ENCODE results near the gene NFE2L3. TPM values are rescaled to one million over a fixed set of nuclear protein-coding genes. Genes with fewer than 3 reads are reported as not detected.

Gene NFE2L3
- total and polyA plus RNA-seq, 2 of the 8 experiments (the other 6 are each of a cell fraction or from before 2014, with no cell fraction given) = 64.9 to 76.5 TPM

Other genes starting within 250 kb of the NFE2L3 start
- gene HNRNPA2B1, start 48.5 kb downstream of the NFE2L3 start, total RNA-seq (2021; fragmentation: NEBNext Ultra II Directional; extraction: Animal tissue kit (Norgen Biotek cat#: 25700)) = 1,232 and 1,255 TPM in 2 replicates
- gene HNRNPA2B1, start 48.5 kb downstream of the NFE2L3 start, polyA plus RNA-seq (2011; rRNA removed) = 194 and 276 TPM in 2 replicates
- 252 and 258 TPM in 2 replicates for gene CBX3, start 49.5 kb downstream of the NFE2L3 start, total RNA-seq (2021; fragmentation: NEBNext Ultra II Directional; extraction: Animal tissue kit (Norgen Biotek cat#: 25700))
- gene CBX3, start 49.5 kb downstream of the NFE2L3 start, polyA plus RNA-seq (2011; rRNA removed) = 48.7 and 71.3 TPM in 2 replicates
- gene SNX10, start 139.7 kb downstream of the NFE2L3 start, total RNA-seq (2021; fragmentation: NEBNext Ultra II Directional; extraction: Animal tissue kit (Norgen Biotek cat#: 25700)) = 9.6 and 9.9 TPM in 2 replicates
- gene SNX10, start 139.7 kb downstream of the NFE2L3 start, polyA plus RNA-seq (2011; rRNA removed) = 1.9 and 4.4 TPM in 2 replicates